Measurements from ENCODE around the gene RBBP8NL.

Gene RBBP8NL

GRCh38 chr20:62427172-62428001 is at the start of gene RBBP8NL:
RBBP8NL (minus strand) TSS chr20:62427539; CDS start chr20:62419647, 7,892 bp downstream.
- H3K9me3 ChIP-seq (ENCODE audit: control insufficient read depth, low read length) = no peaks in the 10 kb centered on the region
- peaks cover 56% of the 10 kb centered on the region for H3K27me3 ChIP-seq (replicated peaks; ENCODE audit: control insufficient read depth, insufficient read depth, low read length)
- DNase-seq (ENCODE audit: low read depth) = no peak
- H3K4me1 ChIP-seq (ENCODE audit: control insufficient read depth, insufficient read depth, low read length) = no peaks in the 10 kb centered on the region
- no peak within 1 kb of the TSS for H3K4me3 ChIP-seq (ENCODE audit: low read length)
- H3K36me3 ChIP-seq (ENCODE audit: control insufficient read depth, insufficient read depth, low read length, severe bottlenecking) = no peaks in the 10 kb centered on the region
- no peak within 1 kb of the TSS for H3K9ac ChIP-seq (ENCODE audit: low read length)

- H3K4me1 ChIP-seq (ENCODE audit: control insufficient read depth, insufficient read depth, low read length) = no peaks in the 10 kb centered on the region
- H3K9me3 ChIP-seq (ENCODE audit: control insufficient read depth, low read length) = no peaks in the 10 kb centered on the region
- no peak for DNase-seq (ENCODE audit: low read depth)
- H3K4me3 ChIP-seq (ENCODE audit: low read length) = no peak overlapping the region
- no peak overlapping the region for H3K9ac ChIP-seq (ENCODE audit: low read length)
- peaks cover 49% of the 10 kb centered on the region for H3K27me3 ChIP-seq (replicated peaks; ENCODE audit: control insufficient read depth, insufficient read depth, low read length)
- H3K36me3 ChIP-seq (ENCODE audit: control insufficient read depth, insufficient read depth, low read length, severe bottlenecking) = no peaks in the 10 kb centered on the region
Observed at GRCh38 chr20:62476056-62476838, 48.9 kb upstream of the RBBP8NL start.

- no peak within 1 kb of the TSS for H3K9ac ChIP-seq (ENCODE audit: low read length)
- peaks cover 52% of the 10 kb centered on the region for H3K27me3 ChIP-seq (replicated peaks; ENCODE audit: control insufficient read depth, insufficient read depth, low read length)
- H3K9me3 ChIP-seq (ENCODE audit: control insufficient read depth, low read length) = no peaks in the 10 kb centered on the region
- no peaks in the 10 kb centered on the region for H3K4me1 ChIP-seq (ENCODE audit: control insufficient read depth, insufficient read depth, low read length)
- H3K4me3 ChIP-seq (ENCODE audit: low read length) = no peak within 1 kb of the TSS
- no peaks in the 10 kb centered on the region for H3K36me3 ChIP-seq (ENCODE audit: control insufficient read depth, insufficient read depth, low read length, severe bottlenecking)
- DNase-seq (ENCODE audit: low read depth) = no peak
Observed at GRCh38 chr20:62475772-62476055, 48.4 kb upstream of the RBBP8NL start, which contains the start of gene GATA5. GATA5 (minus strand) TSS chr20:62475995; CDS start chr20:62475521, 474 bp downstream.

- Histone ChIP-seq H3K9ac (ENCODE audit: low read length) (no peak overlapping the region), H3K9me3 (ENCODE audit: control insufficient read depth, low read length) (no peaks in the 10 kb centered on the region), H3K36me3 (ENCODE audit: control insufficient read depth, insufficient read depth, low read length, severe bottlenecking) (no peaks in the 10 kb centered on the region), H3K4me3 (ENCODE audit: low read length) (no peak overlapping the region), H3K4me1 (ENCODE audit: control insufficient read depth, insufficient read depth, low read length) (no peaks in the 10 kb centered on the region), H3K27me3 (replicated peaks; ENCODE audit: control insufficient read depth, insufficient read depth, low read length) (peaks cover 52% of the 10 kb centered on the region)
- DNase-seq (ENCODE audit: low read depth) = no peak
Observed at GRCh38 chr20:62475027-62475771, 47.9 kb upstream of the RBBP8NL start.

- no peaks in the 10 kb centered on the region for H3K9me3 ChIP-seq (ENCODE audit: control insufficient read depth, low read length)
- DNase-seq (ENCODE audit: low read depth) = no peak
- no peak overlapping the region for H3K4me3 ChIP-seq (ENCODE audit: low read length)
- H3K36me3 ChIP-seq (ENCODE audit: control insufficient read depth, insufficient read depth, low read length, severe bottlenecking) = no peaks in the 10 kb centered on the region
- no peaks in the 10 kb centered on the region for H3K4me1 ChIP-seq (ENCODE audit: control insufficient read depth, insufficient read depth, low read length)
- no peak overlapping the region for H3K9ac ChIP-seq (ENCODE audit: low read length)
- H3K27me3 ChIP-seq (replicated peaks; ENCODE audit: control insufficient read depth, insufficient read depth, low read length) = peaks cover 55% of the 10 kb centered on the region
Observed at GRCh38 chr20:62474604-62475026, 47.3 kb upstream of the RBBP8NL start.

- Histone ChIP-seq H3K9me3 (ENCODE audit: control insufficient read depth, low read length) (no peaks in the 10 kb centered on the region), H3K9ac (ENCODE audit: low read length) (no peak overlapping the region), H3K36me3 (ENCODE audit: control insufficient read depth, insufficient read depth, low read length, severe bottlenecking) (no peaks in the 10 kb centered on the region), H3K27me3 (replicated peaks; ENCODE audit: control insufficient read depth, insufficient read depth, low read length) (peaks cover 56% of the 10 kb centered on the region), H3K4me1 (ENCODE audit: control insufficient read depth, insufficient read depth, low read length) (no peaks in the 10 kb centered on the region), H3K4me3 (ENCODE audit: low read length) (no peak overlapping the region)
- no peak for DNase-seq (ENCODE audit: low read depth)
Observed at GRCh38 chr20:62473717-62474603, 46.6 kb upstream of the RBBP8NL start.

GRCh38 chr20:62472941-62473585 is 45.7 kb upstream of the RBBP8NL start:
- no peak for DNase-seq (ENCODE audit: low read depth)
- no peaks in the 10 kb centered on the region for H3K36me3 ChIP-seq (ENCODE audit: control insufficient read depth, insufficient read depth, low read length, severe bottlenecking)
- peaks cover 57% of the 10 kb centered on the region for H3K27me3 ChIP-seq (replicated peaks; ENCODE audit: control insufficient read depth, insufficient read depth, low read length)
- H3K4me3 ChIP-seq (ENCODE audit: low read length) = no peak overlapping the region
- no peak overlapping the region for H3K9ac ChIP-seq (ENCODE audit: low read length)
- H3K9me3 ChIP-seq (ENCODE audit: control insufficient read depth, low read length) = no peaks in the 10 kb centered on the region
- H3K4me1 ChIP-seq (ENCODE audit: control insufficient read depth, insufficient read depth, low read length) = no peaks in the 10 kb centered on the region

GRCh38 chr20:62472138-62472940 is 45.0 kb upstream of the RBBP8NL start:
- no peak for DNase-seq (ENCODE audit: low read depth)
- no peaks in the 10 kb centered on the region for H3K36me3 ChIP-seq (ENCODE audit: control insufficient read depth, insufficient read depth, low read length, severe bottlenecking)
- no peak overlapping the region for H3K4me3 ChIP-seq (ENCODE audit: low read length)
- peaks cover 53% of the 10 kb centered on the region for H3K27me3 ChIP-seq (replicated peaks; ENCODE audit: control insufficient read depth, insufficient read depth, low read length)
- no peaks in the 10 kb centered on the region for H3K9me3 ChIP-seq (ENCODE audit: control insufficient read depth, low read length)
- no peak overlapping the region for H3K9ac ChIP-seq (ENCODE audit: low read length)
- no peaks in the 10 kb centered on the region for H3K4me1 ChIP-seq (ENCODE audit: control insufficient read depth, insufficient read depth, low read length)

GRCh38 chr20:62470459-62470858 is 43.1 kb upstream of the RBBP8NL start:
- no peak overlapping the region for H3K9ac ChIP-seq (ENCODE audit: low read length)
- peaks cover 58% of the 10 kb centered on the region for H3K27me3 ChIP-seq (replicated peaks; ENCODE audit: control insufficient read depth, insufficient read depth, low read length)

GRCh38 chr20:62470001-62470400 is 42.7 kb upstream of the RBBP8NL start:
- H3K9ac ChIP-seq (ENCODE audit: low read length) = no peak overlapping the region
- no peaks in the 10 kb centered on the region for H3K9me3 ChIP-seq (ENCODE audit: control insufficient read depth, low read length)
- H3K27me3 ChIP-seq (replicated peaks; ENCODE audit: control insufficient read depth, insufficient read depth, low read length) = peaks cover 56% of the 10 kb centered on the region
- no peaks in the 10 kb centered on the region for H3K36me3 ChIP-seq (ENCODE audit: control insufficient read depth, insufficient read depth, low read length, severe bottlenecking)
- H3K4me1 ChIP-seq (ENCODE audit: control insufficient read depth, insufficient read depth, low read length) = no peaks in the 10 kb centered on the region
- H3K4me3 ChIP-seq (ENCODE audit: low read length) = no peak overlapping the region
- DNase-seq (ENCODE audit: low read depth) = no peak

More at GRCh38 chr20:62470459-62470858, 43.1 kb upstream of the RBBP8NL start:
- no peak for DNase-seq (ENCODE audit: low read depth)
- Histone ChIP-seq H3K4me1 (ENCODE audit: control insufficient read depth, insufficient read depth, low read length) (no peaks in the 10 kb centered on the region), H3K4me3 (ENCODE audit: low read length) (no peak overlapping the region), H3K9me3 (ENCODE audit: control insufficient read depth, low read length) (no peaks in the 10 kb centered on the region), H3K36me3 (ENCODE audit: control insufficient read depth, insufficient read depth, low read length, severe bottlenecking) (no peaks in the 10 kb centered on the region)
